Muscle of back (tissue), 11 donors: Measurements from ENCODE around the gene ESR1. TPM values are rescaled to one million over a fixed set of nuclear protein-coding genes. Genes with fewer than 3 reads are reported as not detected.
A peak's percentile ranks its signal among the peaks of the same experiment; 100 is the strongest.
"Not testable (repeated sequence)": the region's sequence is repeated elsewhere in the genome, so short reads cannot be mapped to it uniquely, and the experiment has no call there.

ENCODE experiments used
- DNase-seq, 3 donors: peaks; one replicate each; pipeline versions ENCODE4 v3.0.0 to v3.0.0-alpha.2; 2013
- polyA plus RNA-seq, 10 donors: library from polyadenylated mRNA; unstranded; fragments of 120-200 nt; gene quantifications; one replicate each; pipeline ENCODE4 v1.2.1, GENCODE V29; 2013; ENCODE audit not compliant: insufficient read length in 10 of 10

The ESR1 gene
- polyA plus RNA-seq, 10 donors, result 0.95 to 4.0 (median 1.9) TPM

- no peak for DNase-seq
These were observed 84.0 kb downstream of the ESR1 start for GRCh38 chr6:151891524-151891923.

GRCh38 chr6:151894426-151894825 lies 86.9 kb downstream of the ESR1 start:
- DNase-seq, result not testable (repeated sequence)

GRCh38 chr6:151899221-151899620 lies 91.7 kb downstream of the ESR1 start:
- DNase-seq, result not testable (repeated sequence)

- DNase-seq, result not testable (repeated sequence)
These were observed 92.3 kb downstream of the ESR1 start for GRCh38 chr6:151899796-151900195.

GRCh38 chr6:151900256-151900655 lies 92.8 kb downstream of the ESR1 start:
- no peak for DNase-seq

- no peak for DNase-seq
These were observed 93.5 kb downstream of the ESR1 start for GRCh38 chr6:151901009-151901411.

GRCh38 chr6:151904631-151905030 lies 97.1 kb downstream of the ESR1 start:
- peak in 1 of 3 donors; percentile 4 for DNase-seq

GRCh38 chr6:151905072-151905471 lies 97.6 kb downstream of the ESR1 start:
- no peak for DNase-seq

GRCh38 chr6:151905854-151906253 lies 98.4 kb downstream of the ESR1 start:
- no peak for DNase-seq

- peak in 1 of 3 donors; percentile 4 for DNase-seq
These were observed 103.9 kb downstream of the ESR1 start for GRCh38 chr6:151911401-151911800.

GRCh38 chr6:151914484-151914883 lies 107.0 kb downstream of the ESR1 start:
- DNase-seq, result no peak

- DNase-seq, result no peak
These were observed 108.6 kb downstream of the ESR1 start for GRCh38 chr6:151916075-151916474.

- DNase-seq, result no peak
These were observed 109.2 kb downstream of the ESR1 start for GRCh38 chr6:151916680-151917164.

GRCh38 chr6:151917531-151918329 lies 110.2 kb downstream of the ESR1 start:
- DNase-seq, result no peak

- no peak for DNase-seq
These were observed 132.8 kb downstream of the ESR1 start for GRCh38 chr6:151940307-151940706.

GRCh38 chr6:151948002-151948743 lies 140.7 kb downstream of the ESR1 start:
- peak in 1 of 3 donors; percentile 3 for DNase-seq

GRCh38 chr6:151958332-151958731 lies 150.8 kb downstream of the ESR1 start:
- no peak for DNase-seq

- DNase-seq, result no peak
These were observed 151.6 kb downstream of the ESR1 start for GRCh38 chr6:151959086-151959485.

GRCh38 chr6:151961809-151962208 lies 154.3 kb downstream of the ESR1 start:
- DNase-seq, result no peak

GRCh38 chr6:151962246-151962846 lies 154.9 kb downstream of the ESR1 start:
- no peak for DNase-seq

- no peak for DNase-seq
These were observed 155.5 kb downstream of the ESR1 start for GRCh38 chr6:151963001-151963400.

- not testable (repeated sequence) for DNase-seq
These were observed 156.9 kb downstream of the ESR1 start for GRCh38 chr6:151964412-151964811.
